ENCODE results near the gene CES2. TPM values are rescaled to one million over a fixed set of nuclear protein-coding genes. Genes with fewer than 3 reads are reported as not detected.

CES2 gene
- total and polyA plus RNA-seq, 10 of the 15 experiments (the other 5 are each of a cell fraction or from before 2014, with no cell fraction given), result 1.6 to 33.7 (median 21.0) TPM

DNA sequence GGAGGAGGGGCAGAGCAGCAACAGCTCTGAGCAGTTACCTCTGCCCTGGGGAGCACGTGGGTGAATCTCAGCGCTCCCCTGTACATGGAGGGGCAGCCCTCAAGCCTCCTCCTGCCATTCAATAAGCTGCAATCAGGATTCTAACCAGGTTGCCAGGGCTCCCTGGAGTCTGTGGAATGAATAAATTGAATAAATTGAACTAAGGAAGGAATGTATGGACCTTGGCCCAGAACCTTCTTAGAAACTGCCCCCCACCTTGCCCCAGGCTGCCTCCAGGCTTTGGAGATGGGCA, 15.1 kb upstream of the CES2 start:
- no peaks in the 10 kb centered on the region for H3K79me2 ChIP-seq (ENCODE audit: control insufficient read depth, insufficient read depth, low read length)
- ChIA-PET SMC1A (ENCODE audit: uncharacterized antibody, unreplicated experiment) (interaction anchor here (1.1 kb wide), 1 partner anchor 9 kb away, joined by 3 read pairs; no protein-coding TSS in a partner anchor), RAD21 (ENCODE audit: unreplicated experiment) (no interaction called here), POLR2A (interaction anchor here (0.5 kb wide), 1 partner anchor 415 kb away, joined by 5 read pairs; no protein-coding TSS in a partner anchor), CTCF (interaction anchor here (1.0 to 1.1 kb wide), 2 partner anchors 13 to 25 kb away, joined by 3 read pairs; no protein-coding TSS in a partner anchor)
- H3K36me3 ChIP-seq (ENCODE audit: control insufficient read depth in 2 of 2, insufficient read depth in 2 of 2, low read length in 1 of 2), result no peaks in the 10 kb centered on the region
- in situ Hi-C loops (cut with MboI), result no loop called here
- peaks cover 2% of the 10 kb centered on the region for H3K4me1 ChIP-seq (ENCODE audit: control insufficient read depth, insufficient read depth, low read length)
- no TSS peak for BruUV-seq (replicated peaks)
- no peak overlapping the region for H3K27ac ChIP-seq (ENCODE audit: control insufficient read depth, insufficient read depth)
- H3K9me3 ChIP-seq (replicated peaks; ENCODE audit: control insufficient read depth, insufficient read depth, low read length), result no peaks in the 10 kb centered on the region
- no peak for FAIRE-seq
- intact Hi-C loops (cut with micrococcal nuclease; ENCODE audit: unreplicated experiment), result no loop called here
- H3K27me3 ChIP-seq (replicated peaks in 1 of 2; ENCODE audit: control insufficient read depth in 2 of 2, insufficient read depth in 2 of 2, low read length in 1 of 2), result peaks cover 0 to 3% of the 10 kb centered on the region in 2 experiments; a peak in 3 of 4 replicates
- no peaks in the 10 kb centered on the region for H4K20me1 ChIP-seq (ENCODE audit: control insufficient read depth, insufficient read depth)
- no peak for DNase-seq (ENCODE audit: low read depth, low spot score)
- TF ChIP-seq SMC3 (IDR thresholded peaks at IDR 0.05; ENCODE audit: borderline replicate concordance, low read length), result no peak
- H3K9ac ChIP-seq (ENCODE audit: control insufficient read depth, insufficient read depth, low read length), result no peak overlapping the region
- 32% methylated on average over 2 of the region's 2 CpGs for WGBS (ENCODE audit: insufficient coverage, insufficient replicate concordance, low lambda C conversion rate, missing lambda C conversion rate)
- no peak overlapping the region for H3K4me3 ChIP-seq
- no peak overlapping the region for H3K4me2 ChIP-seq (ENCODE audit: control insufficient read depth, insufficient read depth)
- H2AFZ ChIP-seq (ENCODE audit: control insufficient read depth, low read depth, low read length), result no peak overlapping the region
- ATAC-seq, result no peak

- Histone ChIP-seq H3K79me2 (ENCODE audit: control insufficient read depth, insufficient read depth, low read length) (no peaks in the 10 kb centered on the region), H3K4me3 (no peak overlapping the region), H3K36me3 (ENCODE audit: control insufficient read depth in 2 of 2, insufficient read depth in 2 of 2, low read length in 1 of 2) (no peaks in the 10 kb centered on the region), H3K27ac (ENCODE audit: control insufficient read depth, insufficient read depth) (no peak overlapping the region), H3K27me3 (replicated peaks in 1 of 2; ENCODE audit: control insufficient read depth in 2 of 2, insufficient read depth in 2 of 2, low read length in 1 of 2) (peaks cover 0 to 3% of the 10 kb centered on the region in 2 experiments; a peak in 3 of 4 replicates), H3K4me1 (ENCODE audit: control insufficient read depth, insufficient read depth, low read length) (peaks cover 8% of the 10 kb centered on the region), H4K20me1 (ENCODE audit: control insufficient read depth, insufficient read depth) (no peaks in the 10 kb centered on the region), H3K9ac (ENCODE audit: control insufficient read depth, insufficient read depth, low read length) (no peak overlapping the region), H3K9me3 (replicated peaks; ENCODE audit: control insufficient read depth, insufficient read depth, low read length) (no peaks in the 10 kb centered on the region), H3K4me2 (ENCODE audit: control insufficient read depth, insufficient read depth) (no peak overlapping the region), H2AFZ (ENCODE audit: control insufficient read depth, low read depth, low read length) (no peak overlapping the region)
- POLR2A ChIA-PET, result interaction anchor here (0.6 kb wide), 1 partner anchor 1676 kb away, joined by 3 read pairs; no protein-coding TSS in a partner anchor
- intact Hi-C loops (cut with micrococcal nuclease; ENCODE audit: unreplicated experiment) (no loop called here), in situ Hi-C loops (cut with MboI) (no loop called here)
- SMC1A ChIA-PET (ENCODE audit: uncharacterized antibody, unreplicated experiment), result no interaction called here
- WGBS (ENCODE audit: insufficient coverage, insufficient replicate concordance, low lambda C conversion rate, missing lambda C conversion rate), result 26% methylated on average over 9 of the region's 9 CpGs
- TF ChIP-seq CBX3 (IDR thresholded peaks at IDR 0.05; ENCODE audit: borderline replicate concordance, low read depth), result no peak
- TF ChIP-seq FOXK2 (IDR thresholded peaks at IDR 0.05), result no peak
- TF ChIP-seq SUZ12 (IDR thresholded peaks at IDR 0.05; ENCODE audit: unreplicated experiment), result no peak
- no peak for TF ChIP-seq CBFB (IDR thresholded peaks at IDR 0.05; ENCODE audit: low read depth)
- no TSS peak for BruUV-seq (replicated peaks)
- RAD21 ChIA-PET (ENCODE audit: unreplicated experiment), result interaction anchor here (1.0 kb wide), 1 partner anchor 11 kb away, joined by 3 read pairs; no protein-coding TSS in a partner anchor
- FAIRE-seq (no peak), DNase-seq (ENCODE audit: low read depth, low spot score) (no peak), ATAC-seq (no peak)
- CTCF ChIA-PET, result interaction anchor here (1.0 to 1.1 kb wide), 2 partner anchors 11 to 26 kb away, joined by 3 read pairs; no protein-coding TSS in a partner anchor
Observed at GRCh38 chr16:66920924-66921680, 14.2 kb upstream of the CES2 start.
